ENCODE measurements around the gene SOST.
A peak's percentile ranks its signal among the peaks of the same experiment; 100 is the strongest.

SOST gene

GRCh38 chr17:43723697-43724359 is 34.8 kb downstream of the SOST start:
- no peak for TF ChIP-seq CTCF (IDR thresholded peaks at IDR 0.05; ENCODE audit: low read depth, low read length)
- in situ Hi-C loops (cut with HindIII; ENCODE audit: low sequenced_read_pairs) = no loop called here
- DNase-seq (ENCODE audit: low read depth, low spot score) = peak; percentile 45
- H3K4me3 ChIP-seq (ENCODE audit: low read depth, low read length) = no peak overlapping the region

- in situ Hi-C loops (cut with HindIII; ENCODE audit: low sequenced_read_pairs) = no loop called here
- DNase-seq (ENCODE audit: low read depth, low spot score) = no peak
- TF ChIP-seq CTCF (IDR thresholded peaks at IDR 0.05; ENCODE audit: low read depth, low read length) = no peak
- H3K4me3 ChIP-seq (ENCODE audit: low read depth, low read length) = no peak overlapping the region
Measured at GRCh38 chr17:43722870-43723665, 35.5 kb downstream of the SOST start.

GRCh38 chr17:43722269-43722619 is 36.3 kb downstream of the SOST start:
- DNase-seq (ENCODE audit: low read depth, low spot score) = no peak
- in situ Hi-C loops (cut with HindIII; ENCODE audit: low sequenced_read_pairs) = no loop called here
- H3K4me3 ChIP-seq (ENCODE audit: low read depth, low read length) = no peak overlapping the region
- no peak for TF ChIP-seq CTCF (IDR thresholded peaks at IDR 0.05; ENCODE audit: low read depth, low read length)

GRCh38 chr17:43721537-43722268 is 36.9 kb downstream of the SOST start:
- in situ Hi-C loops (cut with HindIII; ENCODE audit: low sequenced_read_pairs) = no loop called here
- no peak for TF ChIP-seq CTCF (IDR thresholded peaks at IDR 0.05; ENCODE audit: low read depth, low read length)
- no peak for DNase-seq (ENCODE audit: low read depth, low spot score)
- no peak overlapping the region for H3K4me3 ChIP-seq (ENCODE audit: low read depth, low read length)

GRCh38 chr17:43720311-43721060 is 38.1 kb downstream of the SOST start:
- peak overlapping the region; percentile 44 for H3K4me3 ChIP-seq (ENCODE audit: low read depth, low read length)

More at GRCh38 chr17:43720311-43721060, 38.1 kb downstream of the SOST start:
- in situ Hi-C loops (cut with HindIII; ENCODE audit: low sequenced_read_pairs) = no loop called here
- peak; percentile 58 for DNase-seq (ENCODE audit: low read depth, low spot score)
- no peak for TF ChIP-seq CTCF (IDR thresholded peaks at IDR 0.05; ENCODE audit: low read depth, low read length)

Measured in astrocyte of the spinal cord (primary cell).